Stimulated activated CD4-positive, alpha-beta T cell treated with anti-CD3 and anti-CD28 coated beads, Interleukin-12 subunit alpha, Interleukin-12 subunit beta, amount 100 ng/mL, for 48 hours (primary cell): Measurements from ENCODE around the gene PARM1.

Experiments
- DNase-seq, 3 donors: peaks; one replicate each; pipeline ENCODE4 v3.0.0-alpha.2; 2020; ENCODE audit warnings: low read depth in 2 of 3, low spot score in 1 of 3

Gene PARM1

DNA sequence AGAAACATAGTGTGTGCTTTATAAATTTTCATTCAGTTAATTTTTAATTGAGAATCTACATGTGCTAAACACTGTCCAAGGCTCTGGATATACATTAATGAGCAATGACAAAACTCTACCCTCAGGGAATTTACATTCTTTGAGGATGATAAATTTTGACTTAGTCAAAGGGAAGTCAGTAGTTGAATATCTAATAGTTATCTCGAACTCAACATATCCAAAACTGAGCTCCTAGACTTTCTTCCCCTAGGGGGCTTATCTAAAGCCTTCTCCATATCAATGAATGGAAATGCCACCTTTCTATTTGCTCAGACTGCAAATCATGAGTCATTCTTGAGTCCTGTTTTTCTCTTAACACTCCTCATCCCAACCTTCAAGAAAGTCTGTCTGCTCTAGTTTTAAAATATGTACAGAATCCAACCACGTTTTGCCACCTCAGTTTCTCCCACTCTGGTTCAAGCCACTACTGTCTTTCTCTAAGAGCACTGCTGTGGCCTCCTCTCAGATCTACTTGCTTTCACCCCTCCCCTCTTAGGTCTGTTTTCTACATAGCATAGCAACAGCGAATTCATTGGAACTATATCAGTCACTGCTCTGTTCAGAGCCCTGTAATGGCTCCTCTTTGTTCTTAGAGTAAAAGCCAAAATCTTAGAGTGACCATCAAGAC, 9.5 kb downstream of the PARM1 start:
- no peak for DNase-seq

DNA sequence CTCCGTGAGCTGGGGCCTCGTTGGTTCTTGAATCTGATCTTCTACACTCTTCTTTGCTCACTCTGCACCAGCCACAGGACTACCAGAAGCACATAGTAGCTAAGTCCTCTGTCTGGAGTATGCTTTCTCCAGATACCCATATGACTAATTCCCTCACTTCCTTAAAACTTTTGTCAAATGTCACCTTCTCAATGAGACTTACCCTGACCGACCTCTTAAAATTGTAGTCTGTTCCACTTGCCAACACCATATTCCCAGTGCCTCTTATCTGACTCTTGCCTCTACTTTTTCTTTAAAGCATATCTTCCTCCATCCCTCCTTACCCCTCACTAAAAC, 10.0 kb downstream of the PARM1 start:
- DNase-seq = no peak

DNA sequence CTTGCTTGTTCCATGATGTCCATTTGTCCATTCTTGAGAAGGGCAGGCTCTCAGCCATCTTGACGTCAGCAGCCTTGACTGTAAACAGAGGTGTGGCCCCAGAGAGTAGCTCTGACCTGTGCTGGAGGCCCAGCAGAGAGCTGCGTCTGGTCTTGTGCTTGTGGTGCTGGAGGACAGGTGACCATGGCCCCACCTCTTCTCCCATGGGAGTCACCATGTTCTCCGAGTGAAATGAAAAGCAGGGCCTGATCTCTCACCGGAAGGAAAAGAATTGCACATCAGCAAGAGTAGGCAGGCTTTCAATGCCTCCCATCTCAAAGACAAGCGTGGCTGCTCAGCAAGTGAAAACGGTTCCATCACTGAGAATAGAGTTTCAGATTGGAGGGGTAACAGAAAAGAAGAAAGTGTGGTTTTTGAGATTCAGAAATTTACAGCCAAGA, 11.5 kb downstream of the PARM1 start:
- no peak for DNase-seq

DNA sequence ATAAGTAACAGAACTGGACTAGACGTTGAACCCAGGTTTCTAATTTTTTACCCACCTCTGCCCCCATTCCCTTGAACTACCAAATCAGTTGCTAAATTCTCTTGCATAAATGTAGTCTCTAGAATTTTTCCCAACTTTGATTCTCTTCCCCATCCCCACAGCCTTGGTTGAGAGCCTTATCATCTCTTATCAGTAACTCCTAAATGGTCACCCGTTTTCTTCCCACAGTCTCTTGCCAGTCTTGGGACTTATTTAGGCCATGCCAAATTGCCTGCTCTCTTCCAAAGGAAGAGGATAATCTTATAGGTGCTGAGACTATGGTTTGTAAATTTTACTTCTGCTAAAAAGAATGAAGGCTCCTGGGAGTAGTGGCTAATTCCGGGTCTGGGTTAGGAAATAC, 13.3 kb downstream of the PARM1 start:
- DNase-seq = no peak

DNA sequence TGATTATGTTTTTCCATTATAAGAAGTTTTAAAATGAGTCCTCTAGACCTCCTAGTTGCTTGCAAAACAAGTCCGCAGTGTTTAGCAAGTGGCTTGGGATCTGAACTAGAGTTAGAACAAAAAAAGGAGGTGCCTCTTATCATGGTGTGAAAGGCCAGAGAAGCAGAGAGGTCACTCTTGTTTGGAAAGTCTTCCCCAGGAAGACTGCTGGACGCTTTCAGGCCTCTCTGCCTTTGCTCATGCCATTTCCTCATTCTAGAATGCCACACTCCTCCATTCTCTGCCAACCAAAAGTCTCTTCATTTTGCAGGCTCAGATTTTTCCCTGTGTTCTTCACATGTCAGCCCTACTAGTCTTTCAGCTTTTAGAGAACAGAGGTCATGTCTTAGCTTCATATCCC, 14.9 kb downstream of the PARM1 start:
- DNase-seq = no peak

DNA sequence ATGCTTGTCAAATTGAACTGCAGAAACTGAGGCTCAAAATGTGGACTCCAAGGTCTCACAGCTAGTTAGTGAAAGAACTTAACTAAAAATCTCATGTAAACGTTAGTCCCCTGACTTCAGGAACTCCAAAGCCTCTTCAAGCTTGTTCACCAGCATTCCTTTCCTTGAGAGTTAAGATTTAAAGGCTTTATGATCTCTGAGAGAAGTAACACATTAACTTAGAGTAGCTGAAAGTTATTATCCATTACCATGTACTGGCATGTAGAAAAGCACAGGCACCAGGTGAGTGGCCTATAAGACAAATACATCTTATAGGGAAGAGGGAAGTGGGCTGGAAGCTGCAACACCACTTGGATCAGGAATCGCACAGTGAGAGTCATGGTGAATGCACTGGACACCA, 15.3 kb downstream of the PARM1 start:
- DNase-seq = no peak

DNA sequence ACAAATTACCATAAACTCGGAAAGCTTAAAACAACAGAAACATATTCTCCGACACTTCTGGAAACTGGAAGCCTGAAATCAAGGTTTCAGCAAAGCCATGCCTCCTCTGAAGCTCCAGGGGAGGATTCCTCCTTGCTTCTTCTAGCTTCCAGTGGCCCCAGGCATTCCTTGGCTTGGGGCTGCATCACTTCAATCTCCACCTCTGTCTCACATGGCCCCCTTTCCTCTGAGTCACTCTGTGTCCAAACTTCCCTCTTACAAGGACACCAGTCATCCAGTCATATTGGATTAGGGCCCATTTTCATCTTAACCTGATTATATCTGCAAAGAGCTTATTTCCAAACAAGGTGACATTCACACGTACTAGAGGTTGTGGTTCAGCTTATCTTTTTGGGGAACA, 17.3 kb downstream of the PARM1 start:
- no peak for DNase-seq

DNA sequence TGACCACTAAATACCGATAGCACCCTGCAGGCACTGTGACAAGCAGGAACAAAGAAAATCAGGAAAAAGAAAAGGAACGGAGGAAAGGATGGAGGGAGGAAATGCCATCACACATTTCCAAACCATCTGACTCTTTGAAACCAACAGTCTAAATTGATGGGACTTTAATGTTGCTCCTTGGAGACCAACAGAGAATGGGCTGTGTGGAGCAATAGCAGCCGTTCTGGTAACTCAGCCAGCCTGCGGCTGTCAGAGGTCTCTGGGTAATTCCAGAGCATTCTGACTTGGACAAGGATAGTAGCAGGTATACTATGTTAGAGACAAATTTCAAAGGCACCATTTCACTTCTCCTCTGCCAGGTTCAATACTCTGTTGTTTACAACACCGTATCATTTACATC, 18.0 kb downstream of the PARM1 start:
- DNase-seq = no peak

DNA sequence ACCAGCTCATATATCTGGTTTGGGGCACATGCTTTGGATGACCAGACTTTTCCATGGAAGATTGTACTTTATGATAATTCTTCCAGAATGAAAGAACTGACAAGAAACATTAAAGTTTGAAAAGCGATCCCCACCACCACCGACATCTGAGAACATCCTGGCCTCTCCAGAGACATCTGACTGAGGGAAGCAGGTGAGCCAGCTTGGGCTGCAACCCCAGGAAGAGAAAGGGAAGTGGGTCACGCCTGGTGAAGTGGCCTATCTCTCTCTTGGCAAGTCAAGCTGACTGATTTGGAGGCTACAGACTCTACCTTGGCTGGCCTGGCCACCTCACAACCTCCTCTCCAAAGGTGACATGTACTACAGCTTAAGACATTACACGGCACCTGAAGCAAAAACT, 20.7 kb downstream of the PARM1 start:
- no peak for DNase-seq

DNA sequence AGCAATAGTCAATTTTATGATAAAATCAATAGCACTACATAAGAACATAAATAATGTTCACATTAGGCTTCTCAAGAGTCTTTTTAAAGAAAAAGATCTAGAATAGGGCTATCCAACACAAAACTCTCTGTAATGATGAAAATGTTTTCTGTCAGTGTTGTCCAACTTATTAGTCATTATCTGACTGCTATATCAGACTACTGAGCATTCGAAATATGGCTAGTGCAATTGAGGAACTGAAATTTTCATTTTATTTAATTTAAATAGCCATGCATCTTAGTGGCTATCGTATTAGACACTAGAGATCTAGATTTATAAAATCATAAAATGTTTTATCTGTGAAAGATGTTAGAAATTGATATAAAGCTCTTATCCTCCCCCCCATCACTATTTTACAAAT, 26.0 kb downstream of the PARM1 start:
- no peak for DNase-seq

DNA sequence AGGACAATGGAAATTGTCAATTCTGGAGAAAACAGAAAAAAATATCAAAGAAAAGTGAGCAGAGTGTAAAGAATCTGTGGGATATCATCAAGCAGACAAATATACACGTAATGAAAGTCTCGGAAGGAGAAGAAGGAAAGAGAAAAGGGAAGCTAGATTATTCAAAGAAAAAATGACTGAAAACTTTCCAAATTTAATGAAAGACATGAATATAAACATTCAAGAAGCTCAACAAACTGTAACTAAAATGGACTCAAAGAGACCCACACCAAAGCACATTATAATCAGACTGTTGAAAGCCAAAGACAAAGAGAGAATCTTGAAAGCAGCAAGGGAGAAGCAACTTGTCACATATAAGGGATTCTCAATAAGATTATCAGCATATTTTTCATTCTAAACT, 28.3 kb downstream of the PARM1 start:
- DNase-seq = no peak

DNA sequence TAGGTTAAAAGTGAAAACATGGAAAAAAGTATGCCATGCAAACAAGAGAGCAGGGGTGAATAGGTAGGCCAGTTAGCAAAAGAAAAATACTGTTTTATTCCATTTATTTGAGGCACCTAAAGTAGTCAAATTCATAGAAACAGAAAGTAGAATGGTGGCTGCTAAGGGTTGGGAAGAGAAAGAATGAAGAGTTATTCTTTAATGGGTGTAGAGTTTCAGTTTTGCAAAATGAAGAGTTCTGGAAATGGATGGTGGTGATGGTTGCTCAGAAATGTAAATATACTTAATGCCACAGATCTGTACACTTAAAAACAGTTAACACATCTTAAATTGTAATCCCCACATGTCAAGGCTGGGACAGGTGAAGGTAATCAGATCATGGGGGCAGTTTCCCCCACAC, 29.7 kb downstream of the PARM1 start:
- DNase-seq = no peak

DNA sequence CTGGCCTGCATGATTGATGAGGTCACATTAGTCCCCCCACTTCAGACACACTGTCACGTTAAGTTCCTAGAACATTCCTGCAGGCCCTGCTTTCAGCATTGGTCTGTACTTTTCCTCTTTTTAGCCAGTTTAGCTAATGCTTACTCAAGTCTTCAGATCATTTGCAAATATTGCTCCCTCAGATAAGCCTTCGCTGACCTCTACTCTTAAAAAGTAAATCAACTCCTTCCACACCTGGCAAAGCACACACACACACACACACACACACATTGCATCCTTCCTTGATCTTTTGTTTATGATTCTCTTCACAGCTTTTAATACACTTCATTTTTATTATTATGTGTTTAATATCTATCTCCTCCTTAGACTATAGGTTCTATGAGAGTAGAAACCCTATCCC, 31.4 kb downstream of the PARM1 start:
- no peak for DNase-seq

DNA sequence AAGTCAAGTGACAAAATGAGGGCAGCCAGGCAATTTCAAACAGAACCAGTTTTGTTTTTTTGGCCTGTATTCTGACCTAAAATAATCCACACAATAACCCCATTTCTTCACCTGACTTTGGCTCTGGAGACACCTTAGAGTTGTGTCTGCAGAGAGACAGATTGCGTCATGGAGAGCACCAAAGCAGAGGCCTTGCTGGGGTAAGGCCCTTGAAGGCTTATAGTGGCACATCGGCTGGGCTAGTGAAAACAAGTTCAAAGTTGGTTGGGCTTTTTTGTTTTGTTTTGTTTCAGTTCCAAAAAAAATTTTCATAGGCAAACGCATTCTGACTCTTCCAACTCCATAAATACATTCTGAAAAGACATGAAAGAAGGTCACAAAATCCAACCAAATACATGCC, 34.4 kb downstream of the PARM1 start:
- DNase-seq = no peak

DNA sequence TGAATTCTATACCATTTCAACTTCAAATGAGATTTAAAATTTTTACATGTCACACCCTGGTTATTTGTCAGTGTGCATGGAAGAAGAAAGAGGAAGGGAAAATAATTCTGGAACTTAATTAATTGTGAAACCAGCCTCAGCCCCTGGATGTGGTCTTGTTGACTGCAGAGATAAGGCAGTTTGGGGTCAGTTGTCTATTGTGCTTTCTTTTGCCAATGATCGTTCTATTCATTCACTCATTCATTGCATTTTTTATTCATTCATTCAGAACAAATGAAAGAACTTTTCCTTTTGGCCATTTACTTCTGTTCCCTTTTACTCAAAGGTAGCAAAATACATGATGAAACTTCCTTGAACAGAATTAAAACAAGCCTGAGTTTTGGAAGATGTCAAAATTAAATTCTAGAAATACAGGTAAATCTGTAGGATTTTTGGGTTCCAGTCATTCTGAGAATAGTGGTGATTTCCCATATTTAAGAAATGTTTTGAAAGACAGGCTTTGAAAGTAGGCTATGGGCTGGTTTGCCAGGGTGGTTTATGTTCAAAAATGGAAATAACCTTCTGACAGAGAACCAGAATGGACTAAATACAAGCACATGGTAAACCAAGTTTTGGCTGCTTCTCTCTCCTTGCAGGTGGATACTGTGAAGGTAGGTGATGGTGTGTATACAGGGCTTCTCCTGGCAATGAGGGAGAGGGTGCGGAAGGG, 35.7 kb downstream of the PARM1 start:
- DNase-seq = no peak

DNA sequence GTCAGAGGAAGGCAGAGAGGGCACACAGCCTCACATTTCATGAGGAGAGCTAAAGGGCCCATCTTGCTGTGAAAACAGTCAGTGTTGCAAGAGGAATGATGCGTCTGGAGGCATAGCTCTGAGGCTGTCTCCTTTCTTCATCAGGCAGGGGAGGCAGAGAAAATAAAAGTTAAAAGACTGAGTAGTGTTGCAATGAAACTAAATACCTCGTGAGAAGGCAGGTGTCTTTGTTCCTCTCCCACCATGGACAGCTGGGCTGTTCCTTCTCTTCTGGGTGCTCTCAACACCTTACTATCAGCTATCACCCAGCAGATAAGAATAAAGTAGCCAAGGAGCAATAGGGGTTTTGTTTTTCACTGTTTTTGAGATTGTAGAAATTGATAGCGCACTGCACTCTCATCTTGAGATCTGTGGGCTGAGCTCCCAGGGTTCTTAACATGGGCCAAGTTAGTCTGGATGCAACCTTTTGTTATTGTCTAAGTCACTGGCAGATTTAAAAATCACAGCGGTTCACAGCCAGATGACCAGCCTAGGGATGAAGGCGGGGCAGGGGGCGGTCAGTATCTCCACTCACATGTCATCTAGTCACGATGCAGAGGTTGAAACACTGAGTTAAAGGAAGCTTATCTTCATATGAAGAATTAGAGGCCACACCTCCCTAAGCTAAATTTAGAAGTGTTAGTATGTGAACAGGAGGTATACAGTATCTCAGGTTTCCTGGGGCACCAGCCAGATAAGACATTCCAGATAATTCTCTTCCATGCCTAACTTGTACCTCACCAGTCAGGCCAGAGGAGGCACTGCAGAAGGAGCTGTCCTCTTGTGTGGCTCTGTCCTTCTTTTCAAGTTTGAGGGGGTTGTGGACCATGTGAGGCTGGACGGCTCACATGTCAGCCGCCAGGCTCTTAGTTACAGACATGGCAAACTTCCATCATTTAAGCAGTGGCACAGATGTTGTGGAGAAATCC, 36.9 kb downstream of the PARM1 start:
- DNase-seq = no peak

DNA sequence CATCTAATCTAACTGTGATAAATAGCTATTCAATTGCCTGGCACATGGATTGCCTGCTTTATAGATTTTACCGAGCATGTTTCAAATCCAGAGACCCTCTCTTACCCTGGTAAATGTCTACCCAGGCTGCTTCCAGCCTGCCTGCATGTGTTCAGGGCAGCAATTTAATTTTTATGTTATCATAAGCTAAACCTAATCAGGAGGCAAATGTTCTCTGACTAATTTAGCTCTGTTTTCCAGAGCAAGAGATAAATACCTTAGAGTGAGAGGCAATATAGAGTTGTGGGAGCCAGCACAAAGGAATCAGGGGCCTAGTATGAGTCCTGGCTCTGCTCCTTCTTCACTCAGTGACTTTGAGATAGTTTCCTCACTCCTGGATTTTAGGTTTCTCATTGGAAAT, 37.7 kb downstream of the PARM1 start:
- DNase-seq = no peak

DNA sequence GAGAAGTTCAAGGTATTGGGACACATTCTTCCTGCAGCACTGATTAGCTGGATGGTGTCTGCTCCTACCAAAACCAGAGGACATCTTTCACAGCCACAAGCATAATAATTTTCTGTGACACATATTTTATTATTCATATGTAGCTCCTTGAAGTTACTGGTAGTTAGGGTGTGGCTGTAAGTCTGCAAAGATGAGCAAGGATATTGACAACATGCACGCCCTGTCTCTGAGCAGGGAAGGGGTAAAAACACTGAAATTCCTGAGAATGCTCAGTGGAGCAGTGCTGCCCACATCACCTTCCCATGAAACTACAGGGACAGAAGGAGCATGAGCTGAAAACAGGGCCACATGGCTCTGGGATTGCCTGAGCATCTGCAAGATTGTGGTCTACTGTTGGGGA, 38.9 kb downstream of the PARM1 start:
- no peak for DNase-seq

DNA sequence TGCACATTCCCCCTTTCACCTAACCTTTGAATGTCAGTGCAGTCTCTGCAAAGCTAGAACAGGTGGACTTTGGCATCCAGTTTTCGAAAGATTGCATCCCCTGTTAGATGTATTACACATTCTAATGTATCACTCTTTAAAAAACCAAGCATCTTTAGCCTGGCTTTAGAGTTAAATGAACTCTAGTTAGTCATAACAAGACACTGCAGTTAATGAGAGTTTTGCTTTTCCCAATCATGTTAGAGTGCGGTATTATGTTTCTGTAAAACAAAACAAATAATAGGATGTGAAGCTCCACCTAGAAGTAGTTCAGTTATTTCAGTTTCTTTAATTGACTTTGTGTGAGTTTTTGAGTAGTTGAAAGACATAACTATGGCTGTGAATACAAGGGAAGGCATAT, 42.2 kb downstream of the PARM1 start:
- no peak for DNase-seq

DNA sequence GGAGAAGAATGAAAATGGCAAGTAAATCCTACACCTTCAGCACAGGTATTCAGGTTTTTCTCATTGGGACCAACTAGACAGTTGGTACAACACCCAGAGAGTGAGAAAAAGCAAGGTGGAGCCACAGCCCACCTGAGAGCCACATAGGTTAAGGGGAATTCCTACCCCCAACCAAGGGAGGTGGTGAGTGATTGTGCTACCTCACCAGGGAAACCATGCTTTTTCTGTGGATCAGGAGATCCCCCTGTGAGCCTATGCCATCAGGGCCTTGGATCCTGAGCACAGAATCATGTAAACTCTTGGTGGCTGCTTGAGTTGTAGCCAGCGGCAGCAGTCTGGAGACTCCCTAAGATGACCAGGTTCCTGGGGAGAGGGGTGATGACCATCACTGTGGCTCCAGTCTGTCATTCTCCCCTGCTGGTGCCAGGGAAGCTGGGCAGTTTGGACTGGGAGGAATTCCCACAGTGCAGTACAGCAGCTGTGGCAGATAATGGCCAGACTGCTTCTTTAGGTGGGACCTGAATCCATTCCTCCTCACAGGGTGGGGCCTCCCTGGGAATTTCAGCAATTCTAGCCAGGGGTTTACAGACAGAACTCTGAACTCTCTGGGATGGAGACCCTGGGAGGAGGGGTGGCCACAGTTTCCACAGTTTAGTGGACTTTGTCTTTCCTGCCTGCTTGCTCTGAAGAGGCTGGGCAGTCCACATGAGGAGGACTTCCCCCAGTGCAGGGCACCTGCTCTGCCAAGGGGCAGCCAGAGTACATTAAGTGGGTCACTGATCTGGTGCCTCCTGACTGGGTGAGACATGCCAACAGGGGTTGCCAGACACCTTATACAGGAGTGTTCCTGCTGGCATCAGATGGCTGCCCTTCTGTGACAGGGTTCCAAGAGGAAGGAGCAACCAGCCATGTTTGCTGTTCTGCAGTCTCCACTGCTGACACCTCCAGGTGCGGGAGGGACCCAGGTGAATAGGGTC, 43.2 kb downstream of the PARM1 start:
- DNase-seq = no peak
